IMR-90 (cell line): Measurements from ENCODE around the gene RPL18. TPM values are rescaled to one million over a fixed set of nuclear protein-coding genes. Genes with fewer than 3 reads are reported as not detected.
A peak's percentile ranks its signal among the peaks of the same experiment; 100 is the strongest.

Experiments used
- ATAC-seq: fragments of 200-7000 bp; cut with Tn5 transposase; 2 replicates; pipeline ENCODE4 v1.9.1; 2020; ENCODE audit warnings: low read depth, mild to moderate bottlenecking, moderate library complexity
- BruUV-seq: library from RNA; stranded (reverse); fragments of 400-500 nt; replicated peaks from 2 replicates; lab custom pipeline; 2021; lab: Mats Ljungman, UMichigan
- CTCF ChIA-PET: fragments of 300-600 bp; formaldehyde crosslinking; extraction: SDS; loops from one replicate; lab custom pipeline; 2021; ENCODE audit warnings: antibody characterized with exemption; lab: Yijun Ruan, JAX
- POLR2A ChIA-PET: fragments of 300-600 bp; sonication (Branson Sonifier 250); formaldehyde crosslinking; loops from one replicate; lab custom pipeline; 2022; ENCODE audit warnings: antibody characterized with exemption; ENCODE audit not compliant: unreplicated experiment; lab: Charles Lee
- DNase-seq: peaks from one replicate; pipeline ENCODE4 v3.0.0; 2013
- H2AFZ ChIP-seq: replicated peaks from 2 replicates; pipeline ENCODE3; 2013; ENCODE audit warnings: low read length, mild to moderate bottlenecking; ENCODE audit not compliant: poor library complexity
- H2AK5ac ChIP-seq: 2 replicates; pipeline ENCODE4 v1.6.1; 2013; ENCODE audit warnings: low read depth, low read length, inconsistent platforms
- H2AK9ac ChIP-seq: replicated peaks from 2 replicates; pipeline ENCODE3; 2013; ENCODE audit warnings: mild to moderate bottlenecking, low read depth, low read length, moderate library complexity; ENCODE audit not compliant: poor library complexity
- H2BK120ac ChIP-seq: 2 replicates; pipeline ENCODE4 v1.6.1; 2013; ENCODE audit warnings: low read depth, low read length, inconsistent platforms
- H2BK15ac ChIP-seq: 3 replicates; pipeline ENCODE4 v1.6.1; 2013; ENCODE audit warnings: low read depth, low read length, inconsistent platforms
- H2BK20ac ChIP-seq: 2 replicates; pipeline ENCODE4 v1.6.1; 2013; ENCODE audit warnings: low read depth, mild to moderate bottlenecking, inconsistent platforms, low read length, moderate library complexity
- H2BK5ac ChIP-seq: 2 replicates; pipeline ENCODE4 v1.6.1; 2013; ENCODE audit warnings: mild to moderate bottlenecking, low read depth, low read length, inconsistent platforms; ENCODE audit not compliant: poor library complexity, severe bottlenecking
- H3K14ac ChIP-seq: replicated peaks from 2 replicates; pipeline ENCODE4 v1.6.1; 2013; ENCODE audit warnings: low read depth, low read length, inconsistent platforms
- H3K18ac ChIP-seq: 2 replicates; pipeline ENCODE4 v1.6.1; 2013; ENCODE audit warnings: low read depth, low read length, control low read depth
- H3K23ac ChIP-seq: 2 replicates; pipeline ENCODE4 v1.6.1; 2013; ENCODE audit warnings: low read depth, low read length, inconsistent platforms
- H3K27ac ChIP-seq: 2 replicates; pipeline ENCODE4 v1.5.1; 2013; ENCODE audit warnings: mild to moderate bottlenecking, control low read depth, low read length; ENCODE audit not compliant: insufficient read depth
- H3K27me3 ChIP-seq: 2 replicates; pipeline ENCODE4 v1.6.1; 2013; ENCODE audit warnings: low read length; ENCODE audit not compliant: control insufficient read depth, insufficient read depth
- H3K36me3 ChIP-seq: 2 replicates; pipeline ENCODE4 v1.6.1; 2013; ENCODE audit warnings: low read length, mixed read lengths; ENCODE audit not compliant: control insufficient read depth, insufficient read depth
- H3K4ac ChIP-seq: 2 replicates; pipeline ENCODE4 v1.6.1; 2013; ENCODE audit warnings: low read depth, low read length, inconsistent platforms
- H3K4me1 ChIP-seq: 2 replicates; pipeline ENCODE4 v1.6.1; 2013; ENCODE audit warnings: low read length, mixed read lengths; ENCODE audit not compliant: control insufficient read depth, insufficient read depth
- H3K4me2 ChIP-seq: 2 replicates; pipeline ENCODE4 v1.6.1; 2013; ENCODE audit warnings: low read depth, mild to moderate bottlenecking, control low read depth, low read length, moderate library complexity
- H3K4me3 ChIP-seq: 2 replicates; pipeline ENCODE4 v1.5.1; 2013; ENCODE audit warnings: low read depth, mild to moderate bottlenecking, control low read depth, low read length, moderate library complexity; ENCODE audit not compliant: insufficient read depth
- H3K56ac ChIP-seq: 2 replicates; pipeline ENCODE4 v1.6.1; 2013; ENCODE audit warnings: low read length, inconsistent platforms; ENCODE audit not compliant: insufficient read depth; ENCODE audit errors: extremely low read depth
- H3K79me1 ChIP-seq, 2 experiments: 2 replicates each; pipeline ENCODE4 v1.6.1; 2013; ENCODE audit warnings: low read length in 2 of 2, inconsistent platforms in 1 of 2, low read depth in 1 of 2
- H3K9ac ChIP-seq: 2 replicates; pipeline ENCODE4 v1.6.1; 2013; ENCODE audit warnings: low read depth, low read length, control low read depth
- H3K9me1 ChIP-seq: 2 replicates; pipeline ENCODE4 v1.6.1; 2013; ENCODE audit warnings: low read length, inconsistent platforms; ENCODE audit not compliant: insufficient read depth
- H3K9me3 ChIP-seq: 2 replicates; pipeline ENCODE4 v1.6.1; 2013; ENCODE audit warnings: low read length; ENCODE audit not compliant: control insufficient read depth, insufficient read depth
- H4K20me1 ChIP-seq: 2 replicates; pipeline ENCODE4 v1.6.1; 2013; ENCODE audit warnings: low read length, inconsistent platforms; ENCODE audit not compliant: insufficient read depth
- H4K5ac ChIP-seq: 2 replicates; pipeline ENCODE4 v1.6.1; 2013; ENCODE audit warnings: mild to moderate bottlenecking, low read depth, low read length, control low read depth
- H4K8ac ChIP-seq, 2 experiments: 2 replicates each; pipeline ENCODE4 v1.6.1; 2013; ENCODE audit warnings: low read depth in 2 of 2, low read length in 2 of 2, control low read depth in 1 of 2, inconsistent platforms in 1 of 2
- H4K91ac ChIP-seq: 2 replicates; pipeline ENCODE4 v1.6.1; 2013; ENCODE audit warnings: low read depth, low read length, inconsistent platforms; ENCODE audit not compliant: insufficient read depth
- BHLHE40 ChIP-seq: fragments of 150-350 bp; IDR thresholded peaks from 2 replicates; pipeline ENCODE4 v1.6.1; 2016; ENCODE audit warnings: mild to moderate bottlenecking, low read depth, low read length
- MAFK ChIP-seq: IDR thresholded peaks from 2 replicates; pipeline ENCODE4 v1.6.1; 2012; ENCODE audit warnings: low read depth, low read length, improper control_type of control experiment
- MAZ ChIP-seq: IDR thresholded peaks from 2 replicates; pipeline ENCODE4 v1.6.1; 2012; ENCODE audit warnings: low read depth, mild to moderate bottlenecking, low read length, improper control_type of control experiment, moderate library complexity, borderline replicate concordance
- NFE2L2 ChIP-seq: fragments of 150-350 bp; IDR thresholded peaks from 2 replicates; pipeline ENCODE4 v1.6.1; 2016; ENCODE audit warnings: low read depth, mild to moderate bottlenecking, low read length
- POLR2A ChIP-seq: IDR thresholded peaks from 2 replicates; pipeline ENCODE4 v1.6.1; 2012; ENCODE audit warnings: mild to moderate bottlenecking, low read depth, low read length
- SMC3 ChIP-seq: fragments of 150-350 bp; IDR thresholded peaks from 2 replicates; pipeline ENCODE4 v1.6.1; 2016; ENCODE audit warnings: low read depth, mild to moderate bottlenecking, antibody characterized with exemption, low read length, moderate library complexity
- WGBS, 2 experiments: methylation state at CpG; one replicate each; pipeline versions ENCODE4 v1.1.5 to v1.1.7; 2013; ENCODE audit warnings: missing lambda C conversion rate in 2 of 2; ENCODE audit not compliant: insufficient read length in 1 of 2; ENCODE audit errors: extremely low coverage in 2 of 2; 5-methylcytosine and 5-hydroxymethylcytosine counted together
- dilution Hi-C: fragments of 300-500 bp; cut with HindIII; formaldehyde crosslinking; loops from one replicate; pipeline ENCODE4 v1.14.3; 2018; ENCODE audit warnings: low sequenced_read_pairs; ENCODE audit not compliant: unreplicated experiment
- in situ Hi-C: fragments of 300-500 bp; cut with MboI; formaldehyde crosslinking; loops from 3 replicates; pipeline ENCODE4 v1.14.3; 2019; ENCODE audit warnings: low sequenced_read_pairs, inconsistent platforms, mixed read lengths
- intact Hi-C: fragments of 100-400 bp; cut with micrococcal nuclease; formaldehyde crosslinking; loops from 2 replicates; pipeline ENCODE4 v1.10.0; 2022
- polyA plus RNA-seq, 3 experiments: library from polyadenylated mRNA; depleted of rRNA; stranded (reverse); fragments of >200 nt; gene quantifications; 2 replicates each; pipeline ENCODE4 v1.2.3, GENCODE V29; 2012; ENCODE audit warnings: low replicate concordance in 1 of 3
- total RNA-seq: library from RNA; depleted of rRNA; stranded (reverse); fragments of >200 nt; gene quantifications from 2 replicates; pipeline ENCODE4 v1.2.3, GENCODE V29; 2012
- TF ChIP-seq, protein P1 (sequence below): conservative IDR thresholded peaks from 2 replicates; pipeline ENCODE4 v1.5.1; 2012; ENCODE audit warnings: mild to moderate bottlenecking, low read depth, low read length, improper control_type of control experiment
- TF ChIP-seq, protein P2 (sequence below): fragments of 150-350 bp; IDR thresholded peaks from 2 replicates; pipeline ENCODE4 v1.6.1; 2016; ENCODE audit warnings: low read depth, mild to moderate bottlenecking, low read length, moderate library complexity, borderline replicate concordance

RPL18 gene
- total and polyA plus RNA-seq, 2 of the 4 experiments (the other 2 are of a cell fraction): 1,909 to 2,254 TPM

DNA sequence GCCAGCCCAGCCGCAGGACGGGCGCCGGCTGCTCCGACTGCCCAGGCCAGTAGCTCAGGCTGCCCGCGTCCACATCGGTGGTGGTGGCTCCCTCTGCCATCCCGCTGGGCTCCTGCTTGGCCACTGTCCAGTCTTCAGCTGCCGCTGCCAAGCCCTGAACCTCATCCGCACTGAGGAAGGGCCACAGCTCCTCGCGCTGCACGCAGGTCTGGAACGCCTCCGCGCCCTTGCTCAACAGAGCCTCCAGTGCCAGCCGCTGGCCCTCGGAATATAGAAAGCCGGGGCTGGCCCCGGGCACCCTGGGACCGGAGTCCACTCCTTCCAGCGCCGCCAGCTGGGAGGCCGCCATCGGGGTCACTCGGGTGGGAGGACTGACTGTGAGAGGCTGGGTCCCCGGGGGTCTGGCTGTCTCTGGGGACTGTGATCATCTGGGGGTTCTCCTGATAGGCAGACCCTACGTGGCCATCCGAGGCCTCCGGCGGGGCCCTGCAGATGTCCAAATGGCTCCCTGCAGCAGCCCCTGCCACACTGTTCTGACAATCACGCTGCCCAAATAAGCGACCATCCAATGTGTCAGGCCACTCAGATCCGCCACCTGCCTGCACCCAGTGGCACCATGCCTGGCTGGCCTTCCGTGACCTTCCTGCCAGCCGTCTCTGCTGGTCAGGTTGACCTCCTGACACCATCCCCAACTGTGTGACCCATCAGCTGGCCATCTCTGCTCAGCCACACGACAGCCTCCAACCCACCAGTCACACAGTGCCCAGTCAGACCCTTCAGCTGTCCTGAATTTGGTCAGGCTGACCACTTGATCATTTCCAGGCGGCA is 5.7 kb downstream of the RPL18 start (continued):
- TF ChIP-seq MAZ: no peak

DNA sequence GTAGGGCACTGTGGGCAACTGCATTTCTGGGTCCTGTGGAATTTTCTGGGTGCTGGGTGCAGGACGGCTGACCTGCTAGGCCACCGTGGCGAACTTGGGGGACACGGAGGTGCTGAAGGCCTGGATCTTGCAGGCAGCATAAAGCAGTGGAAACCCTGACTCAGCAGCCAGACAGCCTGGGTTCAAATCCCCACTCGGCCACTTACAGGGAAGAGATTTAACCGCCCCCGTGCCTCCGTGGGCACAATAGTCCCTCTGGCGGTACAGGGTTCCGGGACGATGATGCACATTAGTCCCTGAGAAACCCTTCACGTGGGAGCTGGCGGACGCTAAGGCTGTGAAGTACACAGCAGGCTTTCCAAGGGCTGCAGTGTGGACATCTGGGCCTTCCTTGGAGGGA is 7.1 kb downstream of the RPL18 start:
- Histone ChIP-seq H3K56ac (no peak overlapping the region), H2BK5ac (no peak overlapping the region), H2AK5ac (no peak overlapping the region; the same call in 1 of the 2 replicates), H2BK20ac (no peak overlapping the region), H3K4me1 (no peaks in the 10 kb centered on the region; the same call in 1 of the 2 replicates), H3K23ac (no peak overlapping the region), H3K4me3 (no peak overlapping the region), H3K9me1 (no peaks in the 10 kb centered on the region), H3K9me3 (no peaks in the 10 kb centered on the region), H3K36me3 (peaks cover 21% of the 10 kb centered on the region), H4K5ac (no peak overlapping the region), H4K91ac (no peak overlapping the region), H3K79me1 (peaks cover 8 to 19% of the 10 kb centered on the region in 2 experiments; a peak in 3 of 4 replicates), H4K8ac (no peak overlapping the region), H2BK120ac (no peak overlapping the region), H3K4me2 (no peak overlapping the region), H2AK9ac (no peak overlapping the region), H3K9ac (no peak overlapping the region), H3K27me3 (no peaks in the 10 kb centered on the region), H4K20me1 (peaks cover 33% of the 10 kb centered on the region), H3K18ac (no peak overlapping the region), H2BK15ac (no peak overlapping the region), H3K4ac (no peak overlapping the region), H3K14ac (no peak overlapping the region), H2AFZ (peak overlapping the region; percentile 32), H3K27ac (no peak overlapping the region)
- in situ Hi-C loops (no loop called here), intact Hi-C loops (no loop called here), dilution Hi-C loops (no loop called here)
- POLR2A ChIA-PET: no interaction called here
- TF ChIP-seq, protein P1, sequence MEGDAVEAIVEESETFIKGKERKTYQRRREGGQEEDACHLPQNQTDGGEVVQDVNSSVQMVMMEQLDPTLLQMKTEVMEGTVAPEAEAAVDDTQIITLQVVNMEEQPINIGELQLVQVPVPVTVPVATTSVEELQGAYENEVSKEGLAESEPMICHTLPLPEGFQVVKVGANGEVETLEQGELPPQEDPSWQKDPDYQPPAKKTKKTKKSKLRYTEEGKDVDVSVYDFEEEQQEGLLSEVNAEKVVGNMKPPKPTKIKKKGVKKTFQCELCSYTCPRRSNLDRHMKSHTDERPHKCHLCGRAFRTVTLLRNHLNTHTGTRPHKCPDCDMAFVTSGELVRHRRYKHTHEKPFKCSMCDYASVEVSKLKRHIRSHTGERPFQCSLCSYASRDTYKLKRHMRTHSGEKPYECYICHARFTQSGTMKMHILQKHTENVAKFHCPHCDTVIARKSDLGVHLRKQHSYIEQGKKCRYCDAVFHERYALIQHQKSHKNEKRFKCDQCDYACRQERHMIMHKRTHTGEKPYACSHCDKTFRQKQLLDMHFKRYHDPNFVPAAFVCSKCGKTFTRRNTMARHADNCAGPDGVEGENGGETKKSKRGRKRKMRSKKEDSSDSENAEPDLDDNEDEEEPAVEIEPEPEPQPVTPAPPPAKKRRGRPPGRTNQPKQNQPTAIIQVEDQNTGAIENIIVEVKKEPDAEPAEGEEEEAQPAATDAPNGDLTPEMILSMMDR: no peak
- TF ChIP-seq, protein P2, sequence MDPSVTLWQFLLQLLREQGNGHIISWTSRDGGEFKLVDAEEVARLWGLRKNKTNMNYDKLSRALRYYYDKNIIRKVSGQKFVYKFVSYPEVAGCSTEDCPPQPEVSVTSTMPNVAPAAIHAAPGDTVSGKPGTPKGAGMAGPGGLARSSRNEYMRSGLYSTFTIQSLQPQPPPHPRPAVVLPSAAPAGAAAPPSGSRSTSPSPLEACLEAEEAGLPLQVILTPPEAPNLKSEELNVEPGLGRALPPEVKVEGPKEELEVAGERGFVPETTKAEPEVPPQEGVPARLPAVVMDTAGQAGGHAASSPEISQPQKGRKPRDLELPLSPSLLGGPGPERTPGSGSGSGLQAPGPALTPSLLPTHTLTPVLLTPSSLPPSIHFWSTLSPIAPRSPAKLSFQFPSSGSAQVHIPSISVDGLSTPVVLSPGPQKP: no peak
- TF ChIP-seq POLR2A: no peak
- no peak for TF ChIP-seq NFE2L2
- no peak for TF ChIP-seq SMC3
- peak; percentile 37 for TF ChIP-seq MAFK
- no peak for TF ChIP-seq BHLHE40
- no TSS peak for BruUV-seq
- DNase-seq (no peak), ATAC-seq (no peak)
- 88% methylated on average over 13 of the region's 14 CpGs; no CpG with 5 or more reads in 1 of the 2 experiments for WGBS, 2 experiments
- CTCF ChIA-PET: no interaction called here
